ENCODE data around the gene CDH18.

GRCh38 chr5:19626211-19626610 is 361.8 kb downstream of the CDH18 start:
- no peak for TF ChIP-seq GATA2 (IDR thresholded peaks at IDR 0.05; ENCODE audit: low read depth, low read length)
- TF ChIP-seq GATA3 (IDR thresholded peaks at IDR 0.05; ENCODE audit: low read depth, low read length) = no peak
